ENCODE data around the gene GRID2. TPM values are rescaled to one million over a fixed set of nuclear protein-coding genes. Genes with fewer than 3 reads are reported as not detected.

Gene GRID2
- total and polyA plus RNA-seq, 11 donors: 0.29 to 0.38 (median 0.33) TPM; not detected in 8

- no peak overlapping the region for H3K4me3 ChIP-seq
- intact Hi-C loops (cut with DNase I): no loop called here
- no peaks in the 10 kb centered on the region for H3K4me1 ChIP-seq
- ATAC-seq (no peak), DNase-seq (no peak)
- WGBS, 4 donors: 33 to 42% (median 36%) methylated on average over 4 of the region's 4 CpGs
- TF ChIP-seq, protein P1, sequence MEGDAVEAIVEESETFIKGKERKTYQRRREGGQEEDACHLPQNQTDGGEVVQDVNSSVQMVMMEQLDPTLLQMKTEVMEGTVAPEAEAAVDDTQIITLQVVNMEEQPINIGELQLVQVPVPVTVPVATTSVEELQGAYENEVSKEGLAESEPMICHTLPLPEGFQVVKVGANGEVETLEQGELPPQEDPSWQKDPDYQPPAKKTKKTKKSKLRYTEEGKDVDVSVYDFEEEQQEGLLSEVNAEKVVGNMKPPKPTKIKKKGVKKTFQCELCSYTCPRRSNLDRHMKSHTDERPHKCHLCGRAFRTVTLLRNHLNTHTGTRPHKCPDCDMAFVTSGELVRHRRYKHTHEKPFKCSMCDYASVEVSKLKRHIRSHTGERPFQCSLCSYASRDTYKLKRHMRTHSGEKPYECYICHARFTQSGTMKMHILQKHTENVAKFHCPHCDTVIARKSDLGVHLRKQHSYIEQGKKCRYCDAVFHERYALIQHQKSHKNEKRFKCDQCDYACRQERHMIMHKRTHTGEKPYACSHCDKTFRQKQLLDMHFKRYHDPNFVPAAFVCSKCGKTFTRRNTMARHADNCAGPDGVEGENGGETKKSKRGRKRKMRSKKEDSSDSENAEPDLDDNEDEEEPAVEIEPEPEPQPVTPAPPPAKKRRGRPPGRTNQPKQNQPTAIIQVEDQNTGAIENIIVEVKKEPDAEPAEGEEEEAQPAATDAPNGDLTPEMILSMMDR (IDR thresholded peaks at IDR 0.05): no peak
- TF ChIP-seq POLR2A (IDR thresholded peaks at IDR 0.05): no peak
- no peaks in the 10 kb centered on the region for H3K9me3 ChIP-seq
- no peaks in the 10 kb centered on the region for H3K36me3 ChIP-seq
- no peak overlapping the region for H3K27ac ChIP-seq
- no peaks in the 10 kb centered on the region for H3K27me3 ChIP-seq
Measured at GRCh38 chr4:92528541-92528940, 224.8 kb downstream of the GRID2 start.

GRCh38 chr4:92529510-92529909, 225.7 kb downstream of the GRID2 start:
- Histone ChIP-seq H3K4me3 (no peak overlapping the region), H3K27me3 (no peaks in the 10 kb centered on the region), H3K36me3 (no peaks in the 10 kb centered on the region), H3K4me1 (no peaks in the 10 kb centered on the region), H3K27ac (no peak overlapping the region), H3K9me3 (no peaks in the 10 kb centered on the region)
- ATAC-seq: no peak
- intact Hi-C loops (cut with DNase I): no loop called here
- no peak for DNase-seq
- WGBS, 4 donors: 69 to 72% (median 71%) methylated on average over 2 of the region's 2 CpGs
- TF ChIP-seq, protein P1 (IDR thresholded peaks at IDR 0.05): no peak
- no peak for TF ChIP-seq POLR2A (IDR thresholded peaks at IDR 0.05)

- TF ChIP-seq, protein P1 (IDR thresholded peaks at IDR 0.05): no peak
- TF ChIP-seq POLR2A (IDR thresholded peaks at IDR 0.05): no peak
- H3K27me3 ChIP-seq: no peaks in the 10 kb centered on the region
- DNase-seq (peak in 1 of 5 donors; percentile 38), ATAC-seq (no peak)
- 80 to 89% (median 85%) methylated on average over 12 of the region's 12 CpGs for WGBS, 4 donors
- H3K36me3 ChIP-seq: no peaks in the 10 kb centered on the region
- no peak overlapping the region for H3K4me3 ChIP-seq
- H3K27ac ChIP-seq: no peak overlapping the region
- intact Hi-C loops (cut with DNase I): no loop called here
- H3K9me3 ChIP-seq: peaks cover 0 to 15% (median 2%) of the 10 kb centered on the region in 12 donors
- no peaks in the 10 kb centered on the region for H3K4me1 ChIP-seq
Measured at GRCh38 chr4:92535599-92535998, 231.8 kb downstream of the GRID2 start.

DNA sequence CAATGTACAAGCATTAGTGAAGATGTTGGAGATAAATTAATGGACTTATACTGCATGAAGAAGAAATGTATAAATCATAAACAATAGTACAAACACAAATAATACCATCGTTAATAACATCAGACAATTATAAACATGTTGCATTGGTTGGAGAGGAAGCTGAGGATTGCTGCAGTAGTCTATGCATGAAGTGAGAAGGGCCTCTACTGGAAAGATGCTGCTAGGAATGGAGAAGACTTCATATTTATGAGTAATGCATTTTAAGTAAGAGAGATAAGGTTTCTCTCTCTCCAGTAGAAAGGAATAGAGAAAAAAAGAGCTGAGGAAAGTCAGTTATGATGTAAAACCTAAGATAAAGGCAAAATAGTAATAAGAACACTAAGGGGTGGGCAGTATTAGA, 247.8 kb downstream of the GRID2 start:
- TF ChIP-seq POLR2A (IDR thresholded peaks at IDR 0.05): no peak
- TF ChIP-seq, protein P1 (IDR thresholded peaks at IDR 0.05): no peak
- Histone ChIP-seq H3K4me1 (no peaks in the 10 kb centered on the region), H3K9me3 (no peaks in the 10 kb centered on the region), H3K27ac (no peak overlapping the region), H3K4me3 (no peak overlapping the region), H3K36me3 (no peaks in the 10 kb centered on the region), H3K27me3 (no peaks in the 10 kb centered on the region)
- intact Hi-C loops (cut with DNase I): no loop called here
- 51 to 65% (median 59%) methylated on average over 1 of the region's 1 CpG for WGBS, 4 donors
- ATAC-seq (no peak), DNase-seq (no peak)
